Upper lobe of right lung (tissue), 1 donor: Measurements from ENCODE around the gene AK2. TPM values are rescaled to one million over a fixed set of nuclear protein-coding genes. Genes with fewer than 3 reads are reported as not detected.
A peak's percentile ranks its signal among the peaks of the same experiment; 100 is the strongest.

Source experiments
- ATAC-seq: fragments of 200-7000 bp; cut with Tn5 transposase; one replicate; pipeline ENCODE4 v1.9.1; 2020; ENCODE audit warnings: mild to moderate bottlenecking, moderate library complexity
- DNase-seq: peaks from one replicate; pipeline ENCODE4 v3.0.0-alpha.2; 2020
- H3K27ac ChIP-seq: fragments of 200-600 bp; one replicate; pipeline ENCODE4 v1.8.0; 2022
- H3K27me3 ChIP-seq: fragments of 200-600 bp; one replicate; pipeline ENCODE4 v1.8.0; 2022; ENCODE audit warnings: mild to moderate bottlenecking
- H3K36me3 ChIP-seq: fragments of 200-600 bp; one replicate; pipeline ENCODE4 v1.8.0; 2022
- H3K4me1 ChIP-seq: fragments of 200-600 bp; one replicate; pipeline ENCODE4 v1.8.0; 2022
- H3K4me3 ChIP-seq: fragments of 200-600 bp; one replicate; pipeline ENCODE4 v1.8.0; 2022; ENCODE audit warnings: mild to moderate bottlenecking
- H3K9me3 ChIP-seq: fragments of 200-600 bp; one replicate; pipeline ENCODE4 v1.8.0; 2022
- CTCF ChIP-seq: fragments of 200-600 bp; IDR thresholded peaks from one replicate; pipeline ENCODE4 v1.8.0; 2022; ENCODE audit warnings: antibody characterized with exemption
- intact Hi-C: fragments of 100-400 bp; cut with DNase I; formaldehyde crosslinking; loops from one replicate; pipeline ENCODE4 v1.11.0; 2022
- total RNA-seq: library from RNA; stranded (reverse); fragmentation: NEBNext Ultra II Directional; extraction: Animal tissue kit (Norgen Biotek cat#: 25700); gene quantifications from one replicate; pipeline ENCODE4 v1.2.1, GENCODE V29; 2021
- donor health status: DM: no; HTN: yes; CAD: no; lungs with severe emphysema.

AK2 gene
- total RNA-seq, 1 donor from 2014 or later = 106 TPM

- Histone ChIP-seq H3K4me3 (no peak overlapping the region), H3K27ac (peak overlapping the region; percentile 51), H3K4me1 (peaks cover 57% of the 10 kb centered on the region), H3K9me3 (no peaks in the 10 kb centered on the region), H3K27me3 (no peaks in the 10 kb centered on the region), H3K36me3 (peaks cover 49% of the 10 kb centered on the region)
- ATAC-seq (peak; percentile 31), DNase-seq (no peak)
- TF ChIP-seq CTCF = no peak
- intact Hi-C loops = no loop called here
These were observed 25.6 kb downstream of the AK2 start for GRCh38 chr1:33010932-33011731.

DNA sequence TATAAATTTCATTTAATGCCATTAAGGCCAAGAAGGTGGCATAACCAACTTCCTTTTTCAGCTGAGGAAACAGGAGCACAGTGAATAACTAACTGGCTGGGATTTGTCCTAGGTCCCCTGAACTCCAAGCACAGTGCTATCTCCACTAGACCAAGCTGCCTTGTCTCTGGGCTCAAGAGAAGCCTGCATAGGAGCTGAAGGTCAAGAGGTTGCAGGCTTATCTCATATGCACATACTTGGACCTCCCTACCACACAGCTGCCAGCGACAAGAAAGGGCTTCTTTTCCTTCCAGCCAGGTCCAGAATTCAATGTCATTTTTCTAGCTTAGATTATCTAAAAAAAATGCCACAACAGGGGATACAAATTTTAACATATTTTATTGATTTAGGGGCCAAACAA lies 27.1 kb downstream of the AK2 start:
- H3K27ac ChIP-seq = peak overlapping the region; percentile 52
- H3K9me3 ChIP-seq = no peaks in the 10 kb centered on the region
- H3K36me3 ChIP-seq = peaks cover 46% of the 10 kb centered on the region
- DNase-seq (no peak), ATAC-seq (no peak)
- no peak overlapping the region for H3K4me3 ChIP-seq
- intact Hi-C loops = no loop called here
- peaks cover 65% of the 10 kb centered on the region for H3K4me1 ChIP-seq
- no peak for TF ChIP-seq CTCF
- H3K27me3 ChIP-seq = no peaks in the 10 kb centered on the region

GRCh38 chr1:33008051-33008914 lies 28.4 kb downstream of the AK2 start:
- Histone ChIP-seq H3K36me3 (peaks cover 33% of the 10 kb centered on the region), H3K9me3 (no peaks in the 10 kb centered on the region), H3K4me3 (no peak overlapping the region), H3K4me1 (peaks cover 65% of the 10 kb centered on the region), H3K27ac (peak overlapping the region; percentile 27), H3K27me3 (no peaks in the 10 kb centered on the region)
- intact Hi-C loops = no loop called here
- TF ChIP-seq CTCF = no peak
- no peak for DNase-seq
- peak; percentile 87 for ATAC-seq

- Histone ChIP-seq H3K36me3 (peaks cover 24% of the 10 kb centered on the region), H3K27ac (peak overlapping the region; percentile 27), H3K9me3 (no peaks in the 10 kb centered on the region), H3K27me3 (no peaks in the 10 kb centered on the region), H3K4me3 (no peak overlapping the region), H3K4me1 (peaks cover 65% of the 10 kb centered on the region)
- ATAC-seq = peak; percentile 73
- peak; percentile 45 for TF ChIP-seq CTCF
- no peak for DNase-seq
- intact Hi-C loops = no loop called here
These were observed 29.3 kb downstream of the AK2 start for GRCh38 chr1:33007190-33008050.

GRCh38 chr1:33005838-33006421 lies 30.8 kb downstream of the AK2 start:
- H3K27me3 ChIP-seq = no peaks in the 10 kb centered on the region
- H3K36me3 ChIP-seq = peaks cover 17% of the 10 kb centered on the region
- H3K27ac ChIP-seq = no peak overlapping the region
- DNase-seq (no peak), ATAC-seq (no peak)
- no peak for TF ChIP-seq CTCF
- no peaks in the 10 kb centered on the region for H3K9me3 ChIP-seq
- no peak overlapping the region for H3K4me3 ChIP-seq
- H3K4me1 ChIP-seq = peaks cover 56% of the 10 kb centered on the region
- intact Hi-C loops = no loop called here
